ENCODE measurements around the gene ALS2. TPM values are rescaled to one million over a fixed set of nuclear protein-coding genes. Genes with fewer than 3 reads are reported as not detected.
"Not testable (repeated sequence)": the region's sequence is repeated elsewhere in the genome, so short reads cannot be mapped to it uniquely, and the experiment has no call there.

ALS2 gene
- total RNA-seq, 4 donors from 2014 or later: 11.6 to 24.9 (median 19.1) TPM

- WGBS: 78% methylated on average over 2 of the region's 2 CpGs
- peak overlapping the region; percentile 59 for H3K27ac ChIP-seq
- no peak overlapping the region for H3K4me3 ChIP-seq
- no peaks in the 10 kb centered on the region for H3K9me3 ChIP-seq
- no peak for DNase-seq (ENCODE audit: low spot score in 2 of 2)
- H3K27me3 ChIP-seq: no peaks in the 10 kb centered on the region
- TF ChIP-seq POLR2AphosphoS5 (IDR thresholded peaks at IDR 0.05) (no peak), CTCF (IDR thresholded peaks at IDR 0.05) (no peak), EP300 (IDR thresholded peaks at IDR 0.05) (no peak), POLR2A (IDR thresholded peaks at IDR 0.05) (no peak)
- H3K36me3 ChIP-seq: no peaks in the 10 kb centered on the region
- peaks cover 17% of the 10 kb centered on the region for H3K4me1 ChIP-seq
Measured at GRCh38 chr2:201808027-201808426, 27.3 kb upstream of the ALS2 start.

GRCh38 chr2:201807452-201807999 lies 26.8 kb upstream of the ALS2 start:
- TF ChIP-seq CTCF (IDR thresholded peaks at IDR 0.05) (no peak), POLR2AphosphoS5 (IDR thresholded peaks at IDR 0.05) (no peak), EP300 (IDR thresholded peaks at IDR 0.05) (no peak), POLR2A (IDR thresholded peaks at IDR 0.05) (no peak)
- H3K36me3 ChIP-seq: no peaks in the 10 kb centered on the region
- no peak overlapping the region for H3K4me3 ChIP-seq
- no peaks in the 10 kb centered on the region for H3K9me3 ChIP-seq
- WGBS: 38% methylated on average over 8 of the region's 8 CpGs
- peaks cover 17% of the 10 kb centered on the region for H3K4me1 ChIP-seq
- no peak for DNase-seq (ENCODE audit: low spot score in 2 of 2)
- H3K27me3 ChIP-seq: no peaks in the 10 kb centered on the region
- peak overlapping the region; percentile 59 for H3K27ac ChIP-seq

- no peaks in the 10 kb centered on the region for H3K9me3 ChIP-seq
- peak within 1 kb of the TSS; percentile 59 for H3K27ac ChIP-seq
- TF ChIP-seq EP300 (IDR thresholded peaks at IDR 0.05) (no peak), POLR2A (IDR thresholded peaks at IDR 0.05) (no peak)
- 31% methylated on average over 10 of the region's 10 CpGs for WGBS
- H3K36me3 ChIP-seq: no peaks in the 10 kb centered on the region
- no peak for DNase-seq (ENCODE audit: low spot score in 2 of 2)
- H3K4me1 ChIP-seq: peaks cover 17% of the 10 kb centered on the region
- H3K4me3 ChIP-seq: no peak within 1 kb of the TSS
- H3K27me3 ChIP-seq: no peaks in the 10 kb centered on the region
Measured at GRCh38 chr2:201806442-201807170, 25.9 kb upstream of the ALS2 start, which contains the start of gene CDK15. Gene CDK15, plus strand, starts transcription at chr2:201806537. Its CDS starts 128 bp downstream, at chr2:201806665.

- 79% methylated on average over 2 of the region's 2 CpGs for WGBS
- H3K9me3 ChIP-seq, H3K4me3 ChIP-seq: not testable (repeated sequence)
Measured at GRCh38 chr2:201798914-201799285, 18.2 kb upstream of the ALS2 start.

GRCh38 chr2:201798252-201798913 lies 17.6 kb upstream of the ALS2 start:
- Histone ChIP-seq H3K4me1 (no peaks in the 10 kb centered on the region), H3K4me3 (no peak overlapping the region), H3K9me3 (no peaks in the 10 kb centered on the region), H3K27ac (no peak overlapping the region), H3K27me3 (no peaks in the 10 kb centered on the region), H3K36me3 (no peaks in the 10 kb centered on the region)
- no peak for DNase-seq (ENCODE audit: low spot score in 2 of 2)
- no peak for TF ChIP-seq POLR2A (IDR thresholded peaks at IDR 0.05)
- no peak for TF ChIP-seq POLR2AphosphoS5 (IDR thresholded peaks at IDR 0.05)
- no peak for TF ChIP-seq EP300 (IDR thresholded peaks at IDR 0.05)
- TF ChIP-seq CTCF (IDR thresholded peaks at IDR 0.05): no peak
- 69% methylated on average over 7 of the region's 7 CpGs for WGBS

More at GRCh38 chr2:201798914-201799285, 18.2 kb upstream of the ALS2 start:
- not testable (repeated sequence) for H3K4me1 ChIP-seq; DNase-seq (ENCODE audit: low spot score in 2 of 2); H3K27ac ChIP-seq; H3K27me3 ChIP-seq; H3K36me3 ChIP-seq

- Histone ChIP-seq H3K4me1 (no peaks in the 10 kb centered on the region), H3K4me3 (no peak overlapping the region), H3K9me3 (no peaks in the 10 kb centered on the region), H3K36me3 (no peaks in the 10 kb centered on the region), H3K27me3 (no peaks in the 10 kb centered on the region), H3K27ac (no peak overlapping the region)
- DNase-seq (ENCODE audit: low spot score in 2 of 2): no peak
- TF ChIP-seq POLR2A (IDR thresholded peaks at IDR 0.05) (no peak), POLR2AphosphoS5 (IDR thresholded peaks at IDR 0.05) (no peak), EP300 (IDR thresholded peaks at IDR 0.05) (no peak), CTCF (IDR thresholded peaks at IDR 0.05) (no peak)
- WGBS: 65% methylated on average over 5 of the region's 5 CpGs
Measured at GRCh38 chr2:201797175-201797840, 16.6 kb upstream of the ALS2 start.

All from suprapubic skin (tissue), 4 donors.